Measurements from ENCODE around the gene CDK9.

CDK9 gene

GRCh38 chr9:127762111-127762676 is 23.6 kb upstream of the CDK9 start:
- DNase-seq = no peak

- DNase-seq = no peak
Measured at GRCh38 chr9:127763918-127764384, 21.9 kb upstream of the CDK9 start.

GRCh38 chr9:127765418-127765817 is 20.4 kb upstream of the CDK9 start:
- DNase-seq = no peak

- no peak for DNase-seq
Measured at GRCh38 chr9:127767410-127767809, 18.4 kb upstream of the CDK9 start.

- no peak for DNase-seq
Measured at GRCh38 chr9:127767909-127768331, 17.9 kb upstream of the CDK9 start.

- DNase-seq = no peak
Measured at GRCh38 chr9:127768698-127769097, 17.1 kb upstream of the CDK9 start.

GRCh38 chr9:127769101-127769500 is 16.7 kb upstream of the CDK9 start:
- no peak for DNase-seq

- DNase-seq = no peak
Measured at GRCh38 chr9:127769929-127770582, 15.8 kb upstream of the CDK9 start.

GRCh38 chr9:127770583-127770904 is 15.3 kb upstream of the CDK9 start:
- DNase-seq = no peak

GRCh38 chr9:127770905-127771569 is 14.8 kb upstream of the CDK9 start:
- peak; percentile 88 for DNase-seq

GRCh38 chr9:127771570-127772189 is 14.2 kb upstream of the CDK9 start:
- no peak for DNase-seq

- DNase-seq = no peak
Measured at GRCh38 chr9:127772603-127773002, 13.2 kb upstream of the CDK9 start.

GRCh38 chr9:127773272-127773671 is 12.6 kb upstream of the CDK9 start:
- DNase-seq = no peak

GRCh38 chr9:127773981-127774380 is 11.9 kb upstream of the CDK9 start:
- no peak for DNase-seq

- no peak for DNase-seq
Measured at GRCh38 chr9:127776195-127776923, 9.5 kb upstream of the CDK9 start.

GRCh38 chr9:127776924-127777289 is 8.9 kb upstream of the CDK9 start:
- DNase-seq = no peak

- no peak for DNase-seq
Measured at GRCh38 chr9:127777368-127777980, 8.4 kb upstream of the CDK9 start.

GRCh38 chr9:127778280-127779135 is 7.3 kb upstream of the CDK9 start, which contains the start of gene SH2D3C:
Gene SH2D3C (minus strand): TSS chr9:127778666. CDS start chr9:127778627, 39 bp downstream.
- no peak for DNase-seq

GRCh38 chr9:127779136-127779981 is 6.5 kb upstream of the CDK9 start:
- DNase-seq = no peak

GRCh38 chr9:127780126-127780885 is 5.5 kb upstream of the CDK9 start:
- no peak for DNase-seq
